Stimulated activated CD4-positive, alpha-beta T cell treated with anti-CD3 and anti-CD28 coated beads, Interleukin-1b, Interleukin-23, amount 100 ng/mL, for 24 hours (primary cell): Measurements from ENCODE around the gene WFDC5.
"Not testable (repeated sequence)": the region's sequence is repeated elsewhere in the genome, so short reads cannot be mapped to it uniquely, and the experiment has no call there.

Source experiments
- DNase-seq, 4 experiments: peaks; one replicate each; pipeline ENCODE4 v3.0.0-alpha.2; 2020; ENCODE audit warnings: low read depth in 4 of 4, low spot score in 1 of 4

WFDC5 gene

GRCh38 chr20:45090481-45090880, 24.5 kb downstream of the WFDC5 start:
- DNase-seq: no peak

GRCh38 chr20:45088247-45088646, 26.7 kb downstream of the WFDC5 start:
- no peak for DNase-seq

- DNase-seq: no peak
Measured at GRCh38 chr20:45087814-45088213, 27.2 kb downstream of the WFDC5 start.

GRCh38 chr20:45087097-45087790, 27.7 kb downstream of the WFDC5 start:
- no peak for DNase-seq

- no peak for DNase-seq
Measured at GRCh38 chr20:45085867-45086266, 29.1 kb downstream of the WFDC5 start.

GRCh38 chr20:45085289-45085688, 29.7 kb downstream of the WFDC5 start:
- no peak for DNase-seq

GRCh38 chr20:45083127-45083526, 31.8 kb downstream of the WFDC5 start:
- no peak for DNase-seq

- DNase-seq: no peak
Measured at GRCh38 chr20:45082468-45082867, 32.5 kb downstream of the WFDC5 start.

- no peak for DNase-seq
Measured at GRCh38 chr20:45080867-45081624, 33.9 kb downstream of the WFDC5 start.

- DNase-seq: no peak
Measured at GRCh38 chr20:45077559-45077958, 37.4 kb downstream of the WFDC5 start.

GRCh38 chr20:45073221-45073620, 41.8 kb downstream of the WFDC5 start:
- no peak for DNase-seq

- no peak for DNase-seq
Measured at GRCh38 chr20:45072066-45072465, 42.9 kb downstream of the WFDC5 start.

GRCh38 chr20:45070932-45071632, 43.9 kb downstream of the WFDC5 start:
- DNase-seq: no peak

- no peak for DNase-seq
Measured at GRCh38 chr20:45069261-45069660, 45.7 kb downstream of the WFDC5 start.

GRCh38 chr20:45067558-45067957, 47.4 kb downstream of the WFDC5 start:
- no peak for DNase-seq

- DNase-seq: no peak
Measured at GRCh38 chr20:45067087-45067486, 47.9 kb downstream of the WFDC5 start.

- DNase-seq: no peak
Measured at GRCh38 chr20:45066372-45066771, 48.6 kb downstream of the WFDC5 start.

GRCh38 chr20:45064812-45065211, 50.2 kb downstream of the WFDC5 start:
- DNase-seq: no peak

GRCh38 chr20:45063107-45063506, 51.9 kb downstream of the WFDC5 start:
- not testable (repeated sequence) for DNase-seq

- no peak for DNase-seq
Measured at GRCh38 chr20:45061244-45061643, 53.7 kb downstream of the WFDC5 start.

- no peak for DNase-seq
Measured at GRCh38 chr20:45060294-45060693, 54.7 kb downstream of the WFDC5 start.
